Effector memory CD8-positive, alpha-beta T cell (primary cell): ENCODE data around the gene SLC24A3.
A peak's percentile ranks its signal among the peaks of the same experiment; 100 is the strongest.

ENCODE experiments used
- ATAC-seq: fragments of 150-1000 bp; cut with Tn5 transposase; replicated peaks from 2 replicates; pipeline ENCODE4 v1.10.0; 2021; ENCODE audit warnings: mild to moderate bottlenecking, moderate library complexity
- DNase-seq, 3 experiments: peaks; one replicate each; pipeline ENCODE4 v3.0.0; 2021
- H3K27ac Mint-ChIP-seq, 2 donors: one replicate each; pipeline ENCODE4 v1.8.0; 2022; ENCODE audit warnings: mild to moderate bottlenecking in 2 of 2, mixed read lengths in 2 of 2, moderate library complexity in 2 of 2
- H3K27me3 Mint-ChIP-seq, 2 donors: one replicate each; pipeline ENCODE4 v1.8.0; 2022; ENCODE audit warnings: mixed read lengths in 2 of 2
- H3K36me3 Mint-ChIP-seq: one replicate; pipeline ENCODE4 v1.8.0; 2022; ENCODE audit warnings: mild to moderate bottlenecking, moderate library complexity, mixed read lengths; ENCODE audit not compliant: insufficient read depth
- H3K4me1 Mint-ChIP-seq, 2 donors: one replicate each; pipeline ENCODE4 v1.8.0; 2022; ENCODE audit warnings: low read depth in 2 of 2, mixed read lengths in 2 of 2
- H3K4me3 Mint-ChIP-seq, 2 donors: one replicate each; pipeline ENCODE4 v1.8.0; 2022; ENCODE audit warnings: mild to moderate bottlenecking in 2 of 2, mixed read lengths in 2 of 2, moderate library complexity in 2 of 2
- H3K9me3 Mint-ChIP-seq, 2 donors: one replicate each; pipeline ENCODE4 v1.8.0; 2022; ENCODE audit warnings: mixed read lengths in 2 of 2

SLC24A3 gene

DNA sequence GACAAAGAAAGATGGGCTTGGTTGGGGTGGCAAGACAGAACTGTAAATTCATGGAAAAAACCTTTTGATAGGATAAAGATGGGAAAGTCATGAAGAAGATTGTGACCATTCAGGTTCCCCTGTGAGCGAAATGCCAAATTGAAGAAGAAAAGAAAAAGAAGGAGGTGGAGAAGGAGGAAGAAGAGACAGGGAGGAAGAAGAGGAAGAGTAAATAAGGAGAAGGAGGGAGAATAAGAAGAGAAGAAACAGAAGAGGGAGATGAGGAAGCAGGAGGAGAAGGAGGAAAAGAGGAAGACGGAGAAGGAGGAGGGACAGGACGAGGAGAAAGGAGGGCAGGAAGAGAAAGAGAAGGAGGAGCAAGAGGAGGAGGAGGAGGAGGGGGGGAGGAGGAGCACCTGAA, 199.8 kb downstream of the SLC24A3 start:
- ATAC-seq, result no peak
- Mint-ChIP-seq H3K36me3 (no peaks in the 10 kb centered on the region), H3K27ac (no peak overlapping the region), H3K4me1 (peaks cover 0 to 3% of the 10 kb centered on the region in 2 donors), H3K27me3 (peaks cover 1 to 7% of the 10 kb centered on the region in 2 donors), H3K9me3 (peaks cover 6 to 10% of the 10 kb centered on the region in 2 donors), H3K4me3 (no peak overlapping the region)
- DNase-seq, result no peak

GRCh38 chr20:19414600-19414999, 202.2 kb downstream of the SLC24A3 start:
- Mint-ChIP-seq H3K36me3 (no peaks in the 10 kb centered on the region), H3K4me1 (peaks cover 0 to 3% of the 10 kb centered on the region in 2 donors), H3K9me3 (peaks cover 6 to 11% of the 10 kb centered on the region in 2 donors), H3K27ac (no peak overlapping the region), H3K4me3 (no peak overlapping the region), H3K27me3 (no peaks in the 10 kb centered on the region)
- DNase-seq (no peak), ATAC-seq (no peak)

- ATAC-seq (no peak), DNase-seq (no peak)
- H3K9me3 Mint-ChIP-seq, result peaks cover 3 to 11% of the 10 kb centered on the region in 2 donors
- no peak overlapping the region for H3K27ac Mint-ChIP-seq
- no peaks in the 10 kb centered on the region for H3K27me3 Mint-ChIP-seq
- H3K4me1 Mint-ChIP-seq, result peaks cover 0 to 3% of the 10 kb centered on the region in 2 donors
- no peak overlapping the region for H3K4me3 Mint-ChIP-seq
- no peaks in the 10 kb centered on the region for H3K36me3 Mint-ChIP-seq
Observed at GRCh38 chr20:19415786-19416185, 203.3 kb downstream of the SLC24A3 start.

GRCh38 chr20:19416627-19417026, 204.2 kb downstream of the SLC24A3 start:
- no peak overlapping the region for H3K27ac Mint-ChIP-seq
- H3K36me3 Mint-ChIP-seq, result no peaks in the 10 kb centered on the region
- peaks cover 3 to 17% of the 10 kb centered on the region in 2 donors for H3K9me3 Mint-ChIP-seq
- DNase-seq (no peak), ATAC-seq (no peak)
- no peak overlapping the region for H3K4me3 Mint-ChIP-seq
- peaks cover 0 to 3% of the 10 kb centered on the region in 2 donors for H3K4me1 Mint-ChIP-seq
- H3K27me3 Mint-ChIP-seq, result no peaks in the 10 kb centered on the region

- Mint-ChIP-seq H3K27me3 (no peaks in the 10 kb centered on the region), H3K4me1 (peaks cover 0 to 3% of the 10 kb centered on the region in 2 donors), H3K4me3 (no peak overlapping the region), H3K27ac (no peak overlapping the region), H3K9me3 (peaks cover 0 to 18% of the 10 kb centered on the region in 2 donors), H3K36me3 (no peaks in the 10 kb centered on the region)
- DNase-seq (no peak), ATAC-seq (no peak)
Observed at GRCh38 chr20:19419396-19419795, 207.0 kb downstream of the SLC24A3 start.

DNA sequence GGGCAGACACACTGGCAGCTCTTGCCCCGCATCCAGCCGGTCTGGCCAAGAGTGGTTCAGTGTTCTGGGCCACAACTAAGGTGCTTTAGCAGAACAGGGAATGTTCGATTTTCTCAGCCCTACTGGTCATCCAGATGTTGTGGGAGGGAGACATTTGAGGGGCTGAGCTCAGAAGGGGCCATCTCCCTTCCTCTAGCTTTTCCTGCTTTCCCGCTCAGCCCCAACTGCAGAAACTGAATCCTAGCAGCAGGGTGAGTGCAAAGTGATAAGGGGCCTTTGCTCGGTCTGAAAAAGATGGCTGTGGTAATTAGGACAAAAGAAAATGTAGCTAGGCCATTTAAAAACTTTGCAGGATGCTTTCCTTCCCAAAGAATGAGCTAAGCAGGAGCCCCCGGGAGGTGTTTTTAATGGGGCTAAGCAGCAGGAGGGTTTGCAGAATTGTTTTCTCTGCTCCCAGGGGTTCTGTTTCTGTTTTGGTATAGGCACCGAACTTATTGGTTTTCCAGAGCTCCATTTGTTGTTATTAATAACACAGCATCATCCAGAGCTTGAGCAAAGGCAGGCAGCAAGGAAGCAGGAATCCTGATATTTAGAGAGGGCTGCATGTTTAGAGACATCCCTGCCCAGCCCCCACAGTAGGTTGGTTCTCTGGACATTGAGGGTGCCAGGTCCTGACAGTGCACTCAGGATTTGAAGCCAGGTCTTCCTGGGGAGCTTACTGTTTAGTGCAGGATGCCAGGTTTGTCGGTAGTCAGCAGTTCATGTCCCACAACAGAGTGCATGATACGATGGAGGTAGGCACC, 210.9 kb downstream of the SLC24A3 start:
- no peak overlapping the region for H3K4me3 Mint-ChIP-seq
- ATAC-seq (no peak), DNase-seq (no peak)
- H3K4me1 Mint-ChIP-seq, result no peaks in the 10 kb centered on the region
- H3K27me3 Mint-ChIP-seq, result no peaks in the 10 kb centered on the region
- H3K27ac Mint-ChIP-seq, result peak overlapping the region in 1 of 2 donors; percentile 52
- H3K9me3 Mint-ChIP-seq, result peaks cover 0 to 7% of the 10 kb centered on the region in 2 donors
- H3K36me3 Mint-ChIP-seq, result no peaks in the 10 kb centered on the region

- peak overlapping the region in 1 of 2 donors; percentile 52 for H3K27ac Mint-ChIP-seq
- H3K4me3 Mint-ChIP-seq, result no peak overlapping the region
- DNase-seq (no peak), ATAC-seq (no peak)
- peaks cover 0 to 7% of the 10 kb centered on the region in 2 donors for H3K9me3 Mint-ChIP-seq
- no peaks in the 10 kb centered on the region for H3K36me3 Mint-ChIP-seq
- H3K27me3 Mint-ChIP-seq, result no peaks in the 10 kb centered on the region
- no peaks in the 10 kb centered on the region for H3K4me1 Mint-ChIP-seq
Observed at GRCh38 chr20:19423900-19424620, 211.6 kb downstream of the SLC24A3 start.

DNA sequence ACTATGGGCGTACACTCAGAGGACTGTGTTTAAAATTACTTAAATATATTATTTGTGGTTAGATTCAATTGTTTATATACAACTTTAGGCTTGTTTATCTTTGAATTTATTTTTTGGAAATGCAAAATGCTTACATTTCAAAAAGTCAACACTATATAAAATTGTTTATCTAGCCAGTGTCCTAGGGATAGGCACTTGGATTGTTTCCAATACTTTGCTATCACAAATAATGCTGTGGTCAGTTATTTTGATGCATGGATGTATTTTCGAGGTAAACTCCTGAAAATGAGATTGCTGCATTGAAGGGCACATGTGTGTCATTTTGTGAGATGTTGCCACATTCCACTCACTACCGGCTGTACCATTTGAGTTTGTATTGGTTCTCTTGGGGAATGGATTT, 213.9 kb downstream of the SLC24A3 start:
- Mint-ChIP-seq H3K36me3 (no peaks in the 10 kb centered on the region), H3K4me3 (no peak overlapping the region)
- no peak for ATAC-seq

GRCh38 chr20:19427480-19427879, 215.0 kb downstream of the SLC24A3 start:
- Mint-ChIP-seq H3K4me3 (no peak overlapping the region), H3K36me3 (no peaks in the 10 kb centered on the region), H3K27ac (no peak overlapping the region), H3K27me3 (peaks cover 0 to 9% of the 10 kb centered on the region in 2 donors), H3K4me1 (no peaks in the 10 kb centered on the region), H3K9me3 (no peaks in the 10 kb centered on the region)
- ATAC-seq (no peak), DNase-seq (no peak)

More for the DNA sequence above, 213.9 kb downstream of the SLC24A3 start:
- no peak for DNase-seq
- peaks cover 0 to 9% of the 10 kb centered on the region in 2 donors for H3K27me3 Mint-ChIP-seq
- H3K4me1 Mint-ChIP-seq, result no peaks in the 10 kb centered on the region
- peaks cover 0 to 4% of the 10 kb centered on the region in 2 donors for H3K9me3 Mint-ChIP-seq
- H3K27ac Mint-ChIP-seq, result no peak overlapping the region

DNA sequence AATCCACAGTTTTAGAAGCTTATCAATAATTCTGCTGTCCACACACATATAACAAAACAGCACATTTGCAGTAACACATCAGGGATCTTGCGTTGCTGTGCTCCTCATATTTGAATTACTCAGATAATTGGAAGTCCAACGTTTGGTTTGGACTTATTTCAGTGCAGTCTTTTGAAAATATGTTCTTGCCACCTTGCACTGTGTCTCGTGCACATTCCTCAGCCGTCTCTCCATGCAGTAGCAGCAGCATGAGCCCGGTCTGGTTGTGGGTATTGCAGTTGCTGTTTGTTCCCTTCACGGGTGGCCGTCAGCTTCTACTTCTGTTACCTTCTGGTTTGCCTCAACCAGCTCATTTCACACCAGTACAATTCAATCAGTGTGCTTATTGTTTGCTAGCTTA, 215.5 kb downstream of the SLC24A3 start:
- H3K27ac Mint-ChIP-seq, result no peak overlapping the region
- no peak for ATAC-seq
- no peaks in the 10 kb centered on the region for H3K36me3 Mint-ChIP-seq
- no peaks in the 10 kb centered on the region for H3K4me1 Mint-ChIP-seq
- H3K9me3 Mint-ChIP-seq, result no peaks in the 10 kb centered on the region
- H3K27me3 Mint-ChIP-seq, result peaks cover 0 to 9% of the 10 kb centered on the region in 2 donors
- no peak for DNase-seq
- H3K4me3 Mint-ChIP-seq, result no peak overlapping the region

DNA sequence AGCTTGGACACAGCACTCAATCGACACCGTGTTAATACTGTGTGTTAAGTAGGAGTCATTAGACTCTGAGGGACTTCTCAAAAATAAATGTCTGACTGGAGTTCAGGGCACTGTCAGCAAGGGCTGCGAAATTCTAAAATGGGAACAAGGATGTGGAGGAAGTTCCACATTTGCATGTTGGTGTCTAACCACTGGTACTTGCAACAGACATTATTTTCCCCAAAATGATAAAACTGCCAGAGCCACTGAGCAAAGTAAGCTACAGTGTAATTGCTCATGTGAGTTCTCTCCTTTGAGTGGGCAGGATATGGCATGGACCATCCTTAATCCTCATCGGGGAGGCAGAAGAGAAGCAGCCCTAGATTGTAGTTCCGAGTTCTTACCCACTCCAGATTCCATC, 215.9 kb downstream of the SLC24A3 start:
- no peaks in the 10 kb centered on the region for H3K4me1 Mint-ChIP-seq
- no peaks in the 10 kb centered on the region for H3K36me3 Mint-ChIP-seq
- no peak for DNase-seq
- no peak for ATAC-seq
- H3K27me3 Mint-ChIP-seq, result peaks cover 0 to 9% of the 10 kb centered on the region in 2 donors
- no peaks in the 10 kb centered on the region for H3K9me3 Mint-ChIP-seq
- H3K27ac Mint-ChIP-seq, result no peak overlapping the region
- H3K4me3 Mint-ChIP-seq, result no peak overlapping the region

DNA sequence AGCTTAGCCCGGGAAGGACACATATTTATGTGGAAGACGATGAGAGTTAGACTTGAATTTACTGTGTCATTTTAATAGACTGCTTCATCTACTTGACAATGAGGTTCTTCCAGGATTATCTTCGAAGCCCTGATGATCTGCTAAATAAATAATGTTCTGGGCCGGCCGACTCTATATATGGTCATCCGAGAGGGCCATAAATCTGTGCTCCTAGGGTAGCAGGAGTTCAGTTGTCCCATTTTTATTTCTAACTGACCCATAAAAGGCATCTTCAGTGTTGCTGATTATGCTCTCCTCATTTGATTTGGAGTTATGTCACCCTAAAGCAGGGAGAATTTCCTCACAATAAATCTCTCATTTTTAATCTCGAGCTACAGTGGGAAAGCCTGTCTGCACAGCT, 217.1 kb downstream of the SLC24A3 start:
- Mint-ChIP-seq H3K4me1 (no peaks in the 10 kb centered on the region), H3K36me3 (no peaks in the 10 kb centered on the region), H3K9me3 (no peaks in the 10 kb centered on the region), H3K27ac (no peak overlapping the region), H3K27me3 (peaks cover 0 to 9% of the 10 kb centered on the region in 2 donors), H3K4me3 (no peak overlapping the region)
- DNase-seq (no peak), ATAC-seq (no peak)

GRCh38 chr20:19430641-19431315, 218.3 kb downstream of the SLC24A3 start:
- DNase-seq (no peak), ATAC-seq (no peak)
- Mint-ChIP-seq H3K4me3 (no peak overlapping the region), H3K27ac (no peak overlapping the region), H3K36me3 (no peaks in the 10 kb centered on the region), H3K9me3 (no peaks in the 10 kb centered on the region), H3K4me1 (no peaks in the 10 kb centered on the region), H3K27me3 (peaks cover 0 to 9% of the 10 kb centered on the region in 2 donors)
